Effector memory CD4-positive, alpha-beta T cell (primary cell): Measurements from ENCODE around the gene NCOA4.

ENCODE experiments used
- DNase-seq, 3 donors: peaks; one replicate each; pipeline ENCODE4 v3.0.0-alpha.2; 2020
- H3K27ac ChIP-seq: 2 replicates; pipeline ENCODE4 v1.7.0; 2013; ENCODE audit warnings: mild to moderate bottlenecking, low read length, moderate library complexity; ENCODE audit not compliant: insufficient read depth, poor library complexity, severe bottlenecking
- H3K27me3 ChIP-seq: replicated peaks from 2 replicates; pipeline ENCODE4 v1.7.0; 2013; ENCODE audit warnings: mild to moderate bottlenecking, low read length; ENCODE audit not compliant: insufficient read depth, control insufficient read depth, poor library complexity, severe bottlenecking
- H3K36me3 ChIP-seq: 2 replicates; pipeline ENCODE4 v1.7.0; 2013; ENCODE audit warnings: mild to moderate bottlenecking, low read length, moderate library complexity; ENCODE audit not compliant: control insufficient read depth, insufficient read depth
- H3K4me1 ChIP-seq: 2 replicates; pipeline ENCODE4 v1.7.0; 2013; ENCODE audit warnings: low read length, mild to moderate bottlenecking; ENCODE audit not compliant: control insufficient read depth, insufficient read depth, poor library complexity, severe bottlenecking
- H3K4me3 ChIP-seq: 2 replicates; pipeline ENCODE4 v1.7.0; 2013; ENCODE audit warnings: low read length, low read depth, mild to moderate bottlenecking; ENCODE audit not compliant: insufficient read depth, poor library complexity, severe bottlenecking
- H3K9me3 ChIP-seq: 2 replicates; pipeline ENCODE4 v1.7.0; 2013; ENCODE audit warnings: mild to moderate bottlenecking, low read length, moderate library complexity; ENCODE audit not compliant: control insufficient read depth
- total RNA-seq, 3 donors: gene quantifications; one replicate each; lab custom pipeline; 2026; lab: John Stamatoyannopoulos, UW

The NCOA4 gene
- 102 to 145 (median 130) reads per million in 3 donors for total RNA-seq

DNA sequence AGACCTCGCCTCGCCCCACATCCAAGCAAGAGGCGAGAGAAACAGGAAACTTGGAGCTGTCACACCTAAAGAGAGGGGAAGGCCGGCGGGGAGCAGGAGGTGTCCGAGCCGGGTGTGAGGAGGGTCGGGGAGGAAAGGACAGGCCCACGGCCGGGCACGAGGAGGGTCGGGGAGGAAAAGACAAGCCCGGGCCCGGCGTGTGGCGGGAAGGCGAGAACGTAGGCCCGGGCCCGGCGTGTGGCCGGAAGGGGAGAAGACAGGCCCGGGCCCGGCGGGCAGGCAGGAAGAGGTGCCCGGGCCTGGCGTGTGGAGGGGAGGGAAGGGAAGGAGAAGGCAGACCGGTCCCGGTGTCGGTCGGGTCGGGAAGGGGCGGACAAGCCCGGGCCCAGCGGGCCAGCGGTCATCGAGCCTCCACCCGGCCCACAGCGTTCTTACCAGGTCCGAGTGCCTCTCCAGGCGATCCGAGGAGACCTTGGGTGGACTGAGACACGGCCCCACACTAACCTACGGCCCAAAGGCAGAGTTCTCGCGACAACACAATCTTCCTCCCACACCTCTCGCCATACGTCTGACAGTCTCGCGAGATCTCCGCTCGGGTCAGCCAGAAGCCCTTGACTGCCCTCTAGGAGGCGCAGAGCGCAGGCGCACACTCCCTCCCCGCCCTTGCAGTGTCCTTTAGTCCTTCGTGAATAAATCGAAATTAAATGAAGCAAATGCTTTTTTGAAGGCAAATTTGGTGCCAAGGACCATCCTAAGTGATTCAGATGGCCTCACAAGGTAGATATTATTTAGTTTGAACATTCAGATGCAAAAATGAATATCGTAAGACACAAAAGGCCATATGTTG, at the start of gene NCOA4:
TSS of gene NCOA4 (minus strand) at position 533 of the 847 bp plus-strand sequence. CDS start 13,943 bp downstream, outside the sequence.
- peak; percentile 90 to 98 (median 92) for DNase-seq
- no peaks in the 10 kb centered on the region for H3K9me3 ChIP-seq
- H3K4me3 ChIP-seq = peak within 1 kb of the TSS; percentile 76
- H3K27me3 ChIP-seq = no peaks in the 10 kb centered on the region
- peaks cover 32% of the 10 kb centered on the region for H3K4me1 ChIP-seq
- peak within 1 kb of the TSS; percentile 88 for H3K27ac ChIP-seq
- no peaks in the 10 kb centered on the region for H3K36me3 ChIP-seq

DNA sequence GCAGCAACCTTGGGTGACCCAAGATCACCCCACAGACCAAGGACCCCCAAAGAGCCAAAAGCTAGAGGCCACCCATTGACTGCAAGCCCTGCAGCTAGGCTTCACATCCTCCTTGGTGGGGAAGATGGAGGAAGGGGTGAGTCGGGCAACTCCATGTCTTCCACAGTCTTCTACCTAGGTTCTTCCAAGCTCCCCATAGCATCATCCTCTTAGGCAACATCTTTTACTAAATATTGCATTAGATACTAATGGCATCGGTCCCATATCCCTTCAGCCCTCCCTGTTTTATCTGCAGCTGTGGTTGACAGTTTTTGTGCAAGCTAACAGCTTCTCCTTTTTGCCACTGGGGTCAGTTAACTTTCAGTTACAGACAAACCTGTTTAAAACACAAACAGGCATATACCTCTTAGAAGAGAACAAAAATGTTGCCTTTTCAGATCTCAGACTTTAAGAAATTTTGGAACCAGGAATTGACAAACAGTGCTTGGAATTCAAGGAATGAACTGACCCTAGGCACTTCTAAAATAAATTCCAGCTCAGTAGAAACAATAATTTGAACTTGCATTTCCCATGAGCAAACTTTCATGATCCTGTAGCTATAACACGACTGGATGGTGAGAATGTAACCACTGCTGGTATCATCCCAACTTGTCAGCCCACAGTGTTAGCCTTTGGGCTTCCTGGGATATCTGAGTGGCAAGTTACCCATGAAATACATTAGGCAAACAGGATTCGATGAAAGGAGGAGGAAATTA, 49.6 kb upstream of the NCOA4 start:
- H3K27ac ChIP-seq = no peak overlapping the region
- peaks cover 3% of the 10 kb centered on the region for H3K4me1 ChIP-seq
- no peaks in the 10 kb centered on the region for H3K36me3 ChIP-seq
- DNase-seq = no peak
- H3K9me3 ChIP-seq = no peaks in the 10 kb centered on the region
- H3K27me3 ChIP-seq = no peaks in the 10 kb centered on the region
- H3K4me3 ChIP-seq = no peak overlapping the region

DNA sequence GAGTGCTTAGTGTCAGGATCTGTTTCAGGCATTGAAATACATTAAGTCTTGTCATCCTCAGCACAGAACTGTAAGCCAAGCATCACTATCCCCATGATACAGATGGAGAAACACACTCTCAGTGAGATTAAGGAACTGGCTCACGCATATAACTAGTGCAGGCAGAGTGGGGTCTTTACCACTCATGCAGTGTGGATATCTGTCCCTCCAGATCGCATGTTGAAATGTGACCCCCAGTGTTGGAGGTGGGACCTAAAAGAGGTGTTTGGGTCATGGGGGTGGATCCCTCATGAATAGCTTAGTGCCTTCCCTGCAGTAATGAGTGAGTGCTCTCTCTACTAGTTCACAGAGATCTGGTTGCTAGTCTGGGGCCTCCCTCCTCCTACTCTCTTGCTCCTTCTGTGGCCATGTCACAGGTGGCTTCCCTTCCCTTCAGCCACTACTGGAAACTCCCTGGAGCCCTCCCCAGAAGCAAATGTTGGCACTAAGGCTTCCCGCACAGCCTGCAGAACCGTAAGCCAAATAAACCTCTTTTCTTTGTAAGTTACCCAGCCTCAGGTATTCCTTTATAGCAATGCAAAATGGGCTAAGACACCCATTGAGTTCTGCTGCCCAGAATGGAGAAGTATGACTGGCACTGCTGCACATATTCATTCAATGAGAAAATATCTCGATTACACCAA, 47.4 kb upstream of the NCOA4 start:
- no peak overlapping the region for H3K4me3 ChIP-seq
- DNase-seq = no peak

DNA sequence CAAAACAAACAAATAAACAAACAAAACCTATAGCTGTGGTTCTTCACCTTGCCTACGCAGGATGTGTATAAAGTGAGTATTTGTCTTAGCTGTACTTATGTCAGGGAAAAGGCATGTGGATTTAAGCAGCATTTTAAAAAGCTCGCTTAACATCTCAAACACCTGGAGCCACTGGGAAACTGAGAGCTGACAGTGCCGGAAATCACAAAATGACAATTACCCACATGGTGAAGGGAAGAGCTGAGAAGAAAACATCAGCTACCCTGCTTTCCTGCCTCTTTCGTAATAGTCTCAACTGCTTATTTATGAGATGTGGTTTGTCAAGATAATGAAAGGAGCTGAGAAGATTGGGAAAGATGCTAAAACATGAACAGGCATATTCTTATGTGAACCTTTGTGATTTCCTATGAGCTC, 46.7 kb upstream of the NCOA4 start:
- H3K4me3 ChIP-seq = no peak overlapping the region
- no peak for DNase-seq
- H3K27me3 ChIP-seq = no peaks in the 10 kb centered on the region
- no peak overlapping the region for H3K27ac ChIP-seq
- H3K36me3 ChIP-seq = no peaks in the 10 kb centered on the region
- peaks cover 3% of the 10 kb centered on the region for H3K4me1 ChIP-seq
- H3K9me3 ChIP-seq = no peaks in the 10 kb centered on the region

More for the DNA sequence above, 47.4 kb upstream of the NCOA4 start:
- H3K27ac ChIP-seq = no peak overlapping the region
- H3K27me3 ChIP-seq = no peaks in the 10 kb centered on the region
- H3K4me1 ChIP-seq = peaks cover 3% of the 10 kb centered on the region
- H3K9me3 ChIP-seq = no peaks in the 10 kb centered on the region
- H3K36me3 ChIP-seq = no peaks in the 10 kb centered on the region

DNA sequence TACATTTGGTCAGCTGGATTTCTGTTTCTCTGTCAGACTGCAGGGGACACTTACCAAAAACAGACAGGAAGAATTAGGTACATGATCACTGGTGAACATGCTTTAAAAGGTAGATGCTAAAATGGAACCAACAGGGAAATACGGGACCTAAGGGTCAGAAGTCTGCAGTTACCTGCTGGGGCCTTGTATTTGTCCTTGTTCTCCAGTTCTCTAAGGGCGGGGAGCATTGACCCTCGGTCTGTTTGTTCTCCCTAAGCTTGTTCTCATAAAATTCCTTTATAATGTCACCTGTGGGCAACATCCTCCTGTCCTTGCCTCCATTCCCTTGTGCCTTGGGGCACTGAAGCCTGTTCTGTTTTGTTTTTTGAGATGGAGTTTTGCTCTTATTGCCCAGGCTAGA, 45.4 kb upstream of the NCOA4 start:
- no peak for DNase-seq
- Histone ChIP-seq H3K9me3 (no peaks in the 10 kb centered on the region), H3K27me3 (no peaks in the 10 kb centered on the region), H3K27ac (no peak overlapping the region), H3K4me3 (no peak overlapping the region), H3K4me1 (peaks cover 3% of the 10 kb centered on the region), H3K36me3 (no peaks in the 10 kb centered on the region)

DNA sequence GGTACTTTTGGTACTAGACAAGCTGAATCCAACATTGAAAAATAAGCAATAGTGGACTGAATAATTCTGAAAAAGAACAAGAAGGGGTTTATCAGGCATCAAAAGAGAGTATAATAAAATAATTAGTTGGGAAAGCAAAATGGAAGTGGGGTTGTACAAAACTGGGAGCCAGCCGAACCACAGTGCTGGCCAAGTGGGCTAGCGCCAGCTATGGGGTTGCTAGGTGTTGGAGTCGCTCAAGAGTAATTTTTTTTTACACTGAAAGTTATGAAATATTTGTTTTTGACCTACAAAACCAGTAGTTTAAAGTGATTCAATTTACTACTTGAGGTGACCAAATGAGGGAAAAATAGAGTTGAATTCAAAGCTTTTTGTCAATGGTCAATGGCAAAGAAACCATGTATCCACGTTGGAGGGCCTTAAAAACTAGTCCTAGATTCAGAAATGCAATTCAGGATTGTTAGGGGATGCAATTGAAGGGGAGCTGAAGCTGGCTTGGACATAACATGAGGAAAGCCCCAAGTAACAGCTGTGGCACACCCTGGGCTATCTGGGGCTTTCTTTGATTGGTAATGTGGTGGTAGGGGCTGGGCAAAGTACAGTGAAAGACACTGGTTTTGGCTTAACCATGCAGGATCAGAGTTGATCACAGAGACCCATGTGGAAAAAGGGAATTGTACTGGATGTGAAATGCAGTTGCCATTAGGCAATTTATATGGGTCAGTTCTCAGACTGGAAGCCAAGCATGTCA, 43.9 kb upstream of the NCOA4 start:
- Histone ChIP-seq H3K36me3 (no peaks in the 10 kb centered on the region), H3K4me3 (no peak overlapping the region), H3K9me3 (no peaks in the 10 kb centered on the region), H3K27ac (no peak overlapping the region), H3K4me1 (peaks cover 3% of the 10 kb centered on the region), H3K27me3 (no peaks in the 10 kb centered on the region)
- DNase-seq = no peak

DNA sequence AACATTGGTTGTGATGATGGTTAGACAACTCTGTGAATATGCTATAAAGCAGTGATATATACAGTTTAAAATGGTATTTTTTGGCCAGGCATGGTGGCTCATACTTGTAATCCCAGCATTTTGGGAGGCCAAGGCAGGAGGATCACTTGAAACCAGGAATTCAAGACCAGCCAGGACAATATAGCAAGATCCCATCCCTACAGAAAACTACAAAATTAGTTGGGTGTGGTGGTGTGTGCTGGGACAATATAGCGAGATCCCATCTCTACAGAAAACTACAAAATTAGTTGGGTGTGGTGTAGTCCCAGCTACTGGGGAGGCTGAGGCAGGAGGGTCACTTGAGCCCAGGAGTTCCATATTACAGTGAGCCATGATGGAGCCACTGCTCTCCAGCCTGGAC, 43.1 kb upstream of the NCOA4 start:
- Histone ChIP-seq H3K27me3 (no peaks in the 10 kb centered on the region), H3K36me3 (no peaks in the 10 kb centered on the region), H3K4me1 (peaks cover 3% of the 10 kb centered on the region), H3K27ac (no peak overlapping the region), H3K9me3 (no peaks in the 10 kb centered on the region), H3K4me3 (no peak overlapping the region)
- no peak for DNase-seq

DNA sequence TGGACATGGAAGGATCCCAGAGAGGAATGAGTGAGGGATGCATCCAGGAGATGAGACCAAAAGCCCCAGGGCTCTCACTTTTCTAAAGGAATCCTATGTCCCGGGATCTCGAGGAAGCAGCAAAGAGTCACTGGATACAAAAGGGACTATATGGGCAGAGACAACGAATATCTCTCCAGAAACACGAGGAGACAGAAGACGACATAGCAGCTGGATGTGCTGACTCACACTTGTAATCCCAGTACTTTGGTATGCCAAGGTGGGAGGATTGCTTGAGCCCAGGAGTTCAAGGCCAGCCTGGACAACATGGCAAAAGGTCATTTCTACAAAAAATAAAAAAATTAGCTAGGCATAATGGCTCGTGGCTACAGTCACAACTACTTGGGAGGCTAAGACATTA, 40.3 kb upstream of the NCOA4 start:
- Histone ChIP-seq H3K36me3 (no peaks in the 10 kb centered on the region), H3K27ac (no peak overlapping the region), H3K4me3 (no peak overlapping the region), H3K9me3 (no peaks in the 10 kb centered on the region), H3K27me3 (no peaks in the 10 kb centered on the region), H3K4me1 (no peaks in the 10 kb centered on the region)
- no peak for DNase-seq

DNA sequence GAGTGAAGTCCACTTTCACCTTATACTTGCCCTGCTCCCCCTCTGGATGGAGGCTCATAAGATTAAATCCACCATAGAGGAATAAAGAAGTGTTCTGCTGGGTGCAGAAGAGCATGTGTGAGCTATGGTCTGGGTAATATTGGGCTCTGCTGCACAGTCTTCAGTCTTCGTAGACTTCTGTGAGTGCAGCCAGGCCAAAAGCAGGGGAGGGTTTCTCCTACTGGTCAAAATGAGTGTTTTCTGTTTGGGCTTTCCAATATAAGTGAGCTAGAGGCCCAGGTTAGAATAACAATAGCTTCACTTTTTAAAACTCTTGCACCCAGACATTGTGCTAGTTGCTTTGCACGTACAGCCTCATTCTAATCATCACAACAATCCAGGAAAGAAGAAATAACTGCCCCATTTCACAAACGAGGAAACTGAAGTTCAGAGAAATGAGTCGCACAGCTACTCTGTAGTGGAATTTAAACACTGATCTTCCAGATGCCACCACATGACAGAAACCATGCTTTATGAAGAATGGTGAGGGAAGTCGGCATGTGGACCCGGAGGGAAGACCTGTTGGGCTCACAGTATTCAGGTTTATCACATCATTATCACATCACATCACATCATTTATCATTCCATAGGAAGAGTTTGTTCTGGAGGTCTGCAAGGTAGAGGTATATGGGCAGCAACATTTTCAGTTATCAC, 39.5 kb upstream of the NCOA4 start:
- no peaks in the 10 kb centered on the region for H3K36me3 ChIP-seq
- no peaks in the 10 kb centered on the region for H3K9me3 ChIP-seq
- no peak overlapping the region for H3K27ac ChIP-seq
- DNase-seq = no peak
- H3K4me1 ChIP-seq = no peaks in the 10 kb centered on the region
- no peaks in the 10 kb centered on the region for H3K27me3 ChIP-seq
- no peak overlapping the region for H3K4me3 ChIP-seq
